HEK293 (cell line): Measurements from ENCODE around the gene FRMD6.
"Not testable (repeated sequence)": the region's sequence is repeated elsewhere in the genome, so short reads cannot be mapped to it uniquely, and the experiment has no call there.

ENCODE experiments used
- CTCF ChIA-PET: fragments of 350-600 bp; formaldehyde crosslinking; extraction: SDS; loops from one replicate; lab custom pipeline; 2021; ENCODE audit warnings: antibody characterized with exemption; lab: Yijun Ruan, JAX
- POLR2A ChIA-PET: fragments of 300-600 bp; formaldehyde crosslinking; extraction: SDS; loops from one replicate; lab custom pipeline; 2020; ENCODE audit warnings: antibody characterized with exemption, inconsistent platforms; lab: Yijun Ruan, JAX
- H3K27ac ChIP-seq: fragments of 200-500 bp; sonication (Bioruptor generic); 2 replicates; pipeline ENCODE4 v1.5.1; 2014; ENCODE audit warnings: low read depth, low read length, control low read depth, inconsistent platforms; ENCODE audit errors: extremely low read depth
- H3K36me3 ChIP-seq, 2 experiments: fragments of 200-500 bp in 1 of 2; sonication (Bioruptor generic) in 1 of 2; 1 replicate in 1 of 2; 2 replicates in 1 of 2; pipeline ENCODE4 v1.5.1; 2014 to 2017; ENCODE audit warnings: inconsistent platforms in 2 of 2, low read length in 2 of 2; ENCODE audit not compliant: control insufficient read depth in 2 of 2, insufficient read depth in 1 of 2
- H3K4me1 ChIP-seq: fragments of 200-500 bp; sonication (Bioruptor generic); 2 replicates; pipeline ENCODE4 v1.5.1; 2014; ENCODE audit warnings: mild to moderate bottlenecking, low read length, inconsistent platforms; ENCODE audit not compliant: control insufficient read depth, insufficient read depth
- H3K4me3 ChIP-seq: 2 replicates; pipeline ENCODE4 v1.5.1; 2011; ENCODE audit warnings: low read depth, mild to moderate bottlenecking, control low read depth, low read length, moderate library complexity
- H3K9me3 ChIP-seq: fragments of 200-500 bp; sonication (Bioruptor generic); 2 replicates; pipeline ENCODE4 v1.5.1; 2014; ENCODE audit warnings: low read depth, low read length, inconsistent platforms; ENCODE audit not compliant: control insufficient read depth, insufficient read depth
- GLI2 ChIP-seq: fragments of 450-650 bp; formaldehyde crosslinking; IDR thresholded peaks from 2 replicates; pipeline ENCODE4; 2017; ENCODE audit warnings: missing biosample characterization, missing genetic modification characterization, low read depth, borderline replicate concordance
- KLF9 ChIP-seq: fragments of 450-650 bp; formaldehyde crosslinking; IDR thresholded peaks from 2 replicates; pipeline ENCODE4 v1.5.1; 2016; ENCODE audit warnings: missing biosample characterization, missing genetic modification characterization, low read depth
- MEIS1 ChIP-seq: sonication (generic); formaldehyde crosslinking; IDR thresholded peaks from 2 replicates; pipeline ENCODE4 v1.8.1; 2022; ENCODE audit warnings: missing genetic modification reagents, mild to moderate bottlenecking, borderline replicate concordance
- ZFHX2 ChIP-seq: fragments of 450-650 bp; formaldehyde crosslinking; conservative IDR thresholded peaks from 2 replicates; pipeline ENCODE4 v1.5.1; 2016; ENCODE audit warnings: missing biosample characterization, missing genetic modification characterization
- ZNF10 ChIP-seq: fragments of 450-650 bp; formaldehyde crosslinking; IDR thresholded peaks from 2 replicates; pipeline ENCODE4 v1.5.1; 2017; ENCODE audit warnings: missing biosample characterization, missing genetic modification characterization
- ZNF223 ChIP-seq: fragments of 450-650 bp; formaldehyde crosslinking; IDR thresholded peaks from 2 replicates; pipeline ENCODE4 v1.5.1; 2016; ENCODE audit warnings: missing biosample characterization, missing genetic modification characterization
- ZNF292 ChIP-seq: fragments of 450-650 bp; formaldehyde crosslinking; IDR thresholded peaks from 2 replicates; pipeline ENCODE4 v1.5.1; 2016; ENCODE audit warnings: low read depth, missing biosample characterization, missing genetic modification characterization, borderline replicate concordance
- ZNF311 ChIP-seq: fragments of 450-650 bp; formaldehyde crosslinking; IDR thresholded peaks from 2 replicates; pipeline ENCODE4 v1.5.1; 2017; ENCODE audit warnings: missing biosample characterization, missing genetic modification characterization, borderline replicate concordance
- ZNF544 ChIP-seq: fragments of 450-650 bp; formaldehyde crosslinking; IDR thresholded peaks from 2 replicates; pipeline ENCODE4 v1.5.0; 2017; ENCODE audit warnings: missing biosample characterization, missing genetic modification characterization
- ZNF658 ChIP-seq: fragments of 450-650 bp; formaldehyde crosslinking; IDR thresholded peaks from 2 replicates; pipeline ENCODE4; 2016; ENCODE audit warnings: missing biosample characterization, missing genetic modification characterization
- ZNF785 ChIP-seq: fragments of 450-650 bp; formaldehyde crosslinking; IDR thresholded peaks from 2 replicates; pipeline ENCODE4 v1.5.1; 2016; ENCODE audit warnings: missing biosample characterization, missing genetic modification characterization
- ZSCAN16 ChIP-seq: fragments of 450-650 bp; formaldehyde crosslinking; IDR thresholded peaks from 2 replicates; pipeline ENCODE4 v1.5.1; 2016; ENCODE audit warnings: missing biosample characterization, missing genetic modification characterization
- ZSCAN30 ChIP-seq: fragments of 450-650 bp; IDR thresholded peaks from 2 replicates; pipeline ENCODE4 v1.5.1; 2018; ENCODE audit warnings: missing biosample characterization, mild to moderate bottlenecking, missing genetic modification characterization, moderate library complexity
- ZXDB ChIP-seq: fragments of 450-650 bp; formaldehyde crosslinking; IDR thresholded peaks from 2 replicates; pipeline ENCODE4 v1.5.1; 2016; ENCODE audit warnings: missing biosample characterization, missing genetic modification characterization
- TF ChIP-seq, protein P1 (sequence below): fragments of 450-650 bp; formaldehyde crosslinking; IDR thresholded peaks from 2 replicates; pipeline ENCODE4 v1.5.1; 2016; ENCODE audit warnings: missing biosample characterization, missing genetic modification characterization
- TF ChIP-seq, protein P2 (sequence below): sonication (generic); formaldehyde crosslinking; IDR thresholded peaks from 2 replicates; pipeline ENCODE4 v1.8.1; 2022; ENCODE audit warnings: mild to moderate bottlenecking, moderate library complexity, missing genetic modification reagents
- TF ChIP-seq, protein P3 (sequence below): fragments of 450-650 bp; formaldehyde crosslinking; IDR thresholded peaks from 2 replicates; pipeline ENCODE4 v1.5.1; 2016; ENCODE audit warnings: missing biosample characterization, missing genetic modification characterization
- TF ChIP-seq, protein P4 (sequence below): fragments of 450-650 bp; formaldehyde crosslinking; IDR thresholded peaks from 2 replicates; pipeline ENCODE4 v1.5.1; 2017; ENCODE audit warnings: missing biosample characterization, missing genetic modification characterization

FRMD6 gene

DNA sequence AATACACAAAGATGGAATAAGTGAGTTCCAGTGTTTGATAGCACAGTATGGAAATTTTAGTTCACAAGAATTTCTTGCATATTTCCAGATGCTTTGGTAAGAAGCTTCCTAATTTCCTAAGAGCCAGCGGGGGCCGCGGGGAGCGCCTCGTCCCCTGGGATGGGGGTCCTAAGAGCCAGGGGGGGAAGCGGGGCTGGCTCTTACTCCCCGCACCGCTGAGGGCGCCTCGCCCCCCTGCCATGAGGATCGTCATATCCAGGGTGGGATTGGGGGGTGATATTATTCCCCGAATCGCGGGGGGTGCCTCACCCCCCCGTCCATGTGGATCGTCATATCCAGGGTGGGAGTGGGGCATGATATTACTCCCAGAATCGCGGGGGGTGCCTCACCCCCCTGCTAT lies 108.2 kb downstream of the FRMD6 start (continued):
- TF ChIP-seq, protein P1, sequence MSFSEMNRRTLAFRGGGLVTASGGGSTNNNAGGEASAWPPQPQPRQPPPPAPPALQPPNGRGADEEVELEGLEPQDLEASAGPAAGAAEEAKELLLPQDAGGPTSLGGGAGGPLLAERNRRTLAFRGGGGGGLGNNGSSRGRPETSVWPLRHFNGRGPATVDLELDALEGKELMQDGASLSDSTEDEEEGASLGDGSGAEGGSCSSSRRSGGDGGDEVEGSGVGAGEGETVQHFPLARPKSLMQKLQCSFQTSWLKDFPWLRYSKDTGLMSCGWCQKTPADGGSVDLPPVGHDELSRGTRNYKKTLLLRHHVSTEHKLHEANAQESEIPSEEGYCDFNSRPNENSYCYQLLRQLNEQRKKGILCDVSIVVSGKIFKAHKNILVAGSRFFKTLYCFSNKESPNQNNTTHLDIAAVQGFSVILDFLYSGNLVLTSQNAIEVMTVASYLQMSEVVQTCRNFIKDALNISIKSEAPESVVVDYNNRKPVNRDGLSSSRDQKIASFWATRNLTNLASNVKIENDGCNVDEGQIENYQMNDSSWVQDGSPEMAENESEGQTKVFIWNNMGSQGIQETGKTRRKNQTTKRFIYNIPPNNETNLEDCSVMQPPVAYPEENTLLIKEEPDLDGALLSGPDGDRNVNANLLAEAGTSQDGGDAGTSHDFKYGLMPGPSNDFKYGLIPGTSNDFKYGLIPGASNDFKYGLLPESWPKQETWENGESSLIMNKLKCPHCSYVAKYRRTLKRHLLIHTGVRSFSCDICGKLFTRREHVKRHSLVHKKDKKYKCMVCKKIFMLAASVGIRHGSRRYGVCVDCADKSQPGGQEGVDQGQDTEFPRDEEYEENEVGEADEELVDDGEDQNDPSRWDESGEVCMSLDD (tag by site-specific recombination) = no peak

DNA sequence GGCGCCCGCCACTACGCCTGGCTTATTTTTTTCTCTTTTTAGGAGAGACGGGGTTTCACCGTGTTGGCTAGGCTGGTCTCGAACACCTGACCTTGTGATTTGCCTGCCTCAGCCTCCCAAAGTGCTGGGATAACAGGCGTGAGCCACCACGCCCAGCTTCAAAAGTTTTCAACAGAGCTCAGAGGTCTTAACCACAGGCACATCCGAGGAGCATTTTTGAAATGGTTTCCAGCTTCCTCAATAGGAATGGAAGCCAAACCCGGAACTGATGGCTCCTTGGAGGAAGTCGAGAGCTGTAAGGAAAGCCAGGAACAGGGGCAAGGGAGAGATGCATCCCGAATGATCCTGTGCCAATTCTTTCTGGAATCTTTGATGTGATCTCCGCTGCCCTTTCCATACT lies 114.0 kb downstream of the FRMD6 start:
- H3K4me1 ChIP-seq, H3K27ac ChIP-seq, POLR2A ChIA-PET, H3K9me3 ChIP-seq, H3K4me3 ChIP-seq, H3K36me3 ChIP-seq: not testable (repeated sequence)
- CTCF ChIA-PET = interaction anchor here (0.6 to 1.1 kb wide), 2 partner anchors 114 to 427 kb away, joined by 3 read pairs; partner anchors contain the start of gene FRMD6

DNA sequence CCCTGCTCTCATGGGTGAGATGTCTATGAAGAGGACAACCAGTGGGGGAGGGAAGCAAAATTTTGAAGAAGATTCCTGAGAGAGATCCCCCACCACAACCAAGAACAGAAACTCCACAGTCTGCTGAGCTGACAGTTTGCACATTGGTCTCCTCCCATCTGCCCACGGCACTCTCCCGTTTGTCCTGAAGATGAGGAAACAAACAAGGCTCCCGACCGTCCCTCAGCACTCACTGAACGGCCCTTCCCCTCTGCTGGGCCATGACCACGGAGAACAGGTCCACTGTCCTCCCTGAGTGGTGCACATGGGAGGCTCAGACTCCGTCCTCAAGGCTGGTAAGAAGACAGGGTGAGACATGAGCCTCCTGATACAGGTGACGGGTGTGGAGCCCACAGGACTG lies 114.9 kb downstream of the FRMD6 start:
- H3K4me1 ChIP-seq, POLR2A ChIA-PET, H3K36me3 ChIP-seq, H3K4me3 ChIP-seq, H3K27ac ChIP-seq, CTCF ChIA-PET, H3K9me3 ChIP-seq: not testable (repeated sequence)

DNA sequence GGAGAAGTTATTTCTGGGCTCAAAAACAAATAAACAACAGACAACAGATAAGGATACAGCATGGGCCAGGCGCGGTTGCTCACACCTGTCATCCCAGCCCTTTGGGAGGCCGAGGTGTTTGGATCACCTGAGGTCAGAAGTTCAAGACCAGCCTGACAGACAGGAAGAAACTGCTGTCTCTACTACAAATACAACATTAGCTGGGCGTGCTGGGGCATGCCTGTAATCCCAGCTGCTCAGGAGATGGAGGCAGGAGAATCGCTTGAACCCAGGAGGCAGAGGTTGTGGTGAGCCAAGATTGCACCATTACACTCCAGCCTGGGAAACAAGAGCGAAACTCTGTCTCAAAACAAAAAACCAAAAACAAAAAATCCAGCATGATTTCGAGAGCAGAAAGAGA lies 117.6 kb downstream of the FRMD6 start:
- H3K27ac ChIP-seq, H3K4me3 ChIP-seq, POLR2A ChIA-PET, H3K9me3 ChIP-seq, H3K4me1 ChIP-seq, H3K36me3 ChIP-seq: not testable (repeated sequence)
- TF ChIP-seq ZSCAN16 (tag by site-specific recombination) = 0 out of 2 replicates have a peak, but pooled peaks have one; percentile 48
- CTCF ChIA-PET = interaction anchor here (1.0 kb wide), 1 partner anchor 18 kb away, joined by 3 read pairs; no protein-coding TSS in a partner anchor

DNA sequence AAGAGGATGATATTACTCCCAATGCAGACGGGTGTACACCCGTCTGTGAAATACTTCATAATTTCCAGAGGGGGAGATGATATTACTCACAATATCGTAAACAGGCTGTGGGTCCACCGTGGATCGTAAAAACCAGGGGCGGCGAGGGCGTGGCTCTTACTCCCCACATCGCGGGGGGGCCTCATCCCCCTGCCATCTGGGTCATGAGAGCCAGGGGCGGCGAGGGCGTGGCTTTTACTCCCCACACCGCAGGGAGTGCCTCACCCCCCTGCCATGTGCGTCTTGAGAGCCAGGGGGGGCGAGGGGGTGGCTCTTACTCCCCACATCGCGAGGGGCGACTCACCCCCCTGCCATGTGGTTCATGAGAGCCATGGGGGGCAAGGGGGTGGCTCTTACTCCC lies 122.5 kb downstream of the FRMD6 start:
- H3K9me3 ChIP-seq = no peaks in the 10 kb centered on the region
- no peak overlapping the region for H3K4me3 ChIP-seq
- ChIA-PET CTCF (interaction anchor here (4.2 kb wide), 1 partner anchor 204 kb away, joined by 20 read pairs; no protein-coding TSS in a partner anchor), POLR2A (no interaction called here)
- no peak overlapping the region for H3K27ac ChIP-seq
- H3K36me3 ChIP-seq = no peaks in the 10 kb centered on the region
- no peaks in the 10 kb centered on the region for H3K4me1 ChIP-seq
- TF ChIP-seq ZNF658 (no peak), ZNF544 (tag by site-specific recombination) (no peak), ZSCAN30 (tag by site-specific recombination) (no peak), ZNF10 (tag by site-specific recombination) (no peak), MEIS1 (CRISPR knock-in tag) (no peak), ZNF311 (tag by site-specific recombination) (no peak), ZFHX2 (peak; percentile 56), KLF9 (tag by site-specific recombination) (0 out of 2 replicates have a peak, but pooled peaks have one; percentile 32), ZXDB (tag by site-specific recombination) (no peak), ZNF223 (tag by site-specific recombination) (no peak), GLI2 (tag by site-specific recombination) (no peak), ZNF292 (tag by site-specific recombination) (no peak), ZNF785 (tag by site-specific recombination) (no peak)
- TF ChIP-seq, protein P2, sequence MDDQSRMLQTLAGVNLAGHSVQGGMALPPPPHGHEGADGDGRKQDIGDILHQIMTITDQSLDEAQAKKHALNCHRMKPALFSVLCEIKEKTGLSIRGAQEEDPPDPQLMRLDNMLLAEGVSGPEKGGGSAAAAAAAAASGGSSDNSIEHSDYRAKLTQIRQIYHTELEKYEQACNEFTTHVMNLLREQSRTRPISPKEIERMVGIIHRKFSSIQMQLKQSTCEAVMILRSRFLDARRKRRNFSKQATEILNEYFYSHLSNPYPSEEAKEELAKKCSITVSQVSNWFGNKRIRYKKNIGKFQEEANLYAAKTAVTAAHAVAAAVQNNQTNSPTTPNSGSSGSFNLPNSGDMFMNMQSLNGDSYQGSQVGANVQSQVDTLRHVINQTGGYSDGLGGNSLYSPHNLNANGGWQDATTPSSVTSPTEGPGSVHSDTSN = no peak
- TF ChIP-seq, protein P3, sequence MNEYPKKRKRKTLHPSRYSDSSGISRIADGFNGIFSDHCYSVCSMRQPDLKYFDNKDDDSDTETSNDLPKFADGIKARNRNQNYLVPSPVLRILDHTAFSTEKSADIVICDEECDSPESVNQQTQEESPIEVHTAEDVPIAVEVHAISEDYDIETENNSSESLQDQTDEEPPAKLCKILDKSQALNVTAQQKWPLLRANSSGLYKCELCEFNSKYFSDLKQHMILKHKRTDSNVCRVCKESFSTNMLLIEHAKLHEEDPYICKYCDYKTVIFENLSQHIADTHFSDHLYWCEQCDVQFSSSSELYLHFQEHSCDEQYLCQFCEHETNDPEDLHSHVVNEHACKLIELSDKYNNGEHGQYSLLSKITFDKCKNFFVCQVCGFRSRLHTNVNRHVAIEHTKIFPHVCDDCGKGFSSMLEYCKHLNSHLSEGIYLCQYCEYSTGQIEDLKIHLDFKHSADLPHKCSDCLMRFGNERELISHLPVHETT (tag by site-specific recombination) = no peak
- TF ChIP-seq, protein P4, sequence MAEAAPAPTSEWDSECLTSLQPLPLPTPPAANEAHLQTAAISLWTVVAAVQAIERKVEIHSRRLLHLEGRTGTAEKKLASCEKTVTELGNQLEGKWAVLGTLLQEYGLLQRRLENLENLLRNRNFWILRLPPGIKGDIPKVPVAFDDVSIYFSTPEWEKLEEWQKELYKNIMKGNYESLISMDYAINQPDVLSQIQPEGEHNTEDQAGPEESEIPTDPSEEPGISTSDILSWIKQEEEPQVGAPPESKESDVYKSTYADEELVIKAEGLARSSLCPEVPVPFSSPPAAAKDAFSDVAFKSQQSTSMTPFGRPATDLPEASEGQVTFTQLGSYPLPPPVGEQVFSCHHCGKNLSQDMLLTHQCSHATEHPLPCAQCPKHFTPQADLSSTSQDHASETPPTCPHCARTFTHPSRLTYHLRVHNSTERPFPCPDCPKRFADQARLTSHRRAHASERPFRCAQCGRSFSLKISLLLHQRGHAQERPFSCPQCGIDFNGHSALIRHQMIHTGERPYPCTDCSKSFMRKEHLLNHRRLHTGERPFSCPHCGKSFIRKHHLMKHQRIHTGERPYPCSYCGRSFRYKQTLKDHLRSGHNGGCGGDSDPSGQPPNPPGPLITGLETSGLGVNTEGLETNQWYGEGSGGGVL = 0 out of 2 replicates have a peak, but pooled peaks have one; percentile 11
